Hepatocyte (in vitro differentiated cells): Measurements from ENCODE around the gene GPRIN1.

Source experiments
- CTCF ChIP-seq: fragments of 200-600 bp; sonication (generic); IDR thresholded peaks from 2 replicates; pipeline ENCODE4 v1.5.1; 2016; ENCODE audit warnings: antibody characterized with exemption, mild to moderate bottlenecking; ENCODE audit not compliant: poor library complexity
- EZH2 ChIP-seq: fragments of 200-600 bp; sonication (generic); IDR thresholded peaks from 2 replicates; pipeline ENCODE4 v1.6.1; 2016; ENCODE audit warnings: antibody characterized with exemption, mild to moderate bottlenecking, borderline replicate concordance
- EZH2phosphoT487 ChIP-seq: fragments of 200-600 bp; sonication (generic); IDR thresholded peaks from one replicate; pipeline ENCODE4 v1.6.1; 2018; ENCODE audit warnings: antibody characterized with exemption, mild to moderate bottlenecking, low read depth, moderate library complexity; ENCODE audit not compliant: unreplicated experiment, severe bottlenecking

DNA sequence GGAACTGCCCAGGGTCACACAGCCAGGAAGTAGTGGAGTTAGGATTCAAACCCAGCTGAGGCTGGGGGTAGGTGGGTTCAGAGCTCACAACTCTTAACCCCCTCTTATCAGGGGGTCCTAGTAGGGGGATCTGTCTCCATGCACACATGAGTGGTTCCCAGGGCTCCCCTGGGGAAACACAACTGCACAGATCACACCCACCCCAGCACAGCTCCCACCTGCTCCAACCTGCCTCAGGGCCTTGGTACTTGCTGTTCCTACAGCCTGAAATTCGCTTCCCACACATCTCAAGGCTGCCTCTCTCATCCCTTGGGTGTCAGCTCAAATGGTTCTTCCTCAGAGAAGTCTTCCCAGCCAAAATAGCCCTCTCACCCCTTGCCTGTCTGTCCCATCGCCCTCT is 15.6 kb upstream of the GPRIN1 start:
- TF ChIP-seq EZH2 (no peak), CTCF (no peak), EZH2phosphoT487 (no peak)
